Activated CD8-positive, alpha-beta memory T cell treated with anti-CD3 and anti-CD28 coated beads, Interleukin-2, amount 50 U/mL, for 1 hour (primary cell): Measurements from ENCODE around the gene FLRT2.

Experiments used
- DNase-seq: peaks from one replicate; pipeline ENCODE4 v3.0.0-alpha.2; 2020; ENCODE audit errors: extremely low read depth

Gene FLRT2

GRCh38 chr14:85529803-85530574, at the start of gene FLRT2:
Gene FLRT2 (plus strand): TSS chr14:85530144. CDS start chr14:85621515, 91,371 bp downstream.
- no peak for DNase-seq

GRCh38 chr14:85481471-85481870, 48.5 kb upstream of the FLRT2 start:
- no peak for DNase-seq

- DNase-seq: no peak
Observed at GRCh38 chr14:85482552-85482951, 47.4 kb upstream of the FLRT2 start.

- no peak for DNase-seq
Observed at GRCh38 chr14:85483037-85483436, 46.9 kb upstream of the FLRT2 start.

GRCh38 chr14:85483652-85484051, 46.3 kb upstream of the FLRT2 start:
- no peak for DNase-seq

- DNase-seq: no peak
Observed at GRCh38 chr14:85487215-85487614, 42.7 kb upstream of the FLRT2 start.

- no peak for DNase-seq
Observed at GRCh38 chr14:85501751-85502150, 28.2 kb upstream of the FLRT2 start.

- DNase-seq: no peak
Observed at GRCh38 chr14:85508863-85509262, 21.1 kb upstream of the FLRT2 start.

GRCh38 chr14:85512451-85512850, 17.5 kb upstream of the FLRT2 start:
- DNase-seq: no peak

- no peak for DNase-seq
Observed at GRCh38 chr14:85514487-85514886, 15.5 kb upstream of the FLRT2 start.

GRCh38 chr14:85516239-85517113, 13.5 kb upstream of the FLRT2 start:
- DNase-seq: no peak

- no peak for DNase-seq
Observed at GRCh38 chr14:85517114-85517688, 12.7 kb upstream of the FLRT2 start.

- no peak for DNase-seq
Observed at GRCh38 chr14:85519661-85520305, 10.2 kb upstream of the FLRT2 start.

- DNase-seq: no peak
Observed at GRCh38 chr14:85520581-85520980, 9.4 kb upstream of the FLRT2 start.

- DNase-seq: no peak
Observed at GRCh38 chr14:85523624-85524023, 6.3 kb upstream of the FLRT2 start.

GRCh38 chr14:85527006-85527405, 2.9 kb upstream of the FLRT2 start:
- DNase-seq: no peak

- DNase-seq: no peak
Observed at GRCh38 chr14:85527445-85528035, 2.4 kb upstream of the FLRT2 start.

GRCh38 chr14:85528080-85528896, 1.7 kb upstream of the FLRT2 start:
- DNase-seq: no peak

GRCh38 chr14:85528897-85529631, 880 bp upstream of the FLRT2 start:
- DNase-seq: no peak

GRCh38 chr14:85530626-85531025, 682 bp downstream of the FLRT2 start:
- DNase-seq: no peak
